Measurements from ENCODE around the gene GPR84.
A peak's percentile ranks its signal among the peaks of the same experiment; 100 is the strongest.

GPR84 gene

DNA sequence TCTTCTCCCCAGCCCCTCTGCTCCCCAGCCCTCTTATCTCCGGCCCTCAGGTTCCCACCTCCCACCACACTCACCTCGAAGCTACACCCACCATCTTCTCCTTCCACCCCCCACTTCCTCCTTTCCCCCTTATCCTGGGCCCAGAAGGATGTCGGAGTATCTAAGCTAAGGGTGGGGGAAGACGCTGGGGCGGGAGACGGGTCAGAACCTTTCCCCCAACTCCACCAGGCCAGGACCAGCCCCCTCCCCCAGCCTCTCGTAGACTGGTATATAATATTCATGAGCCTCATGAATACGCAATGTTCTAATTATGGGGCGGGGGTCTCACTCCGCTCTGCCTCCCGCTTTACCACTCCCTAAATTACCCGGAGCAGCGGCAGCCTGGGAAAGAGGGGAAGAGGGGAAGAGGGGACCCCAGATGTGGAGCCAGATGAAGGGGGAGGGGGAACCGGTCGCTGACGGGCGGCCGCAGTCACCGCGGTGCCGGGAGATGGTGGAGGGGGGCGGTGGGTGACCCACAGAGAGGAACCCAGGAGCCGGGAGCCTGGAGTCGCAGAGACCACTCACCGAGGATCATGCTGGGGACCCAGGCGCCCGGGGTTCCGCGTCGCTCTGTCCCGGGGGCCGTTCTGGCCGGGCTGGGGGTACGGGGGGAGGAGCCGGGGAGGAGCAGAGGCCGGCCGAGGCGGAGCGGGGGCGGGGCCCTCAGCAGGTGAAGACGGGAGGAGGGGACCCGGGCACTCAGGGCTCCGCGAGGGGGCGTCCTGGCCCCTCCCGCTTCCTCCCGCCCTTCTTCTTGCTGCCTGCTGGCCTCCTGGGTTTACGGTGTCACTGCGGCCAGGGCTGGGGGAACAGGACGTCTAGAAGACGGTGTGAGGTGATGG lies 26.6 kb upstream of the GPR84 start:
- DNase-seq = no peak

GRCh38 chr12:54390176-54390667 lies 25.9 kb upstream of the GPR84 start:
- no peak for DNase-seq

- DNase-seq = no peak
Observed at GRCh38 chr12:54389607-54390175, 25.4 kb upstream of the GPR84 start.

DNA sequence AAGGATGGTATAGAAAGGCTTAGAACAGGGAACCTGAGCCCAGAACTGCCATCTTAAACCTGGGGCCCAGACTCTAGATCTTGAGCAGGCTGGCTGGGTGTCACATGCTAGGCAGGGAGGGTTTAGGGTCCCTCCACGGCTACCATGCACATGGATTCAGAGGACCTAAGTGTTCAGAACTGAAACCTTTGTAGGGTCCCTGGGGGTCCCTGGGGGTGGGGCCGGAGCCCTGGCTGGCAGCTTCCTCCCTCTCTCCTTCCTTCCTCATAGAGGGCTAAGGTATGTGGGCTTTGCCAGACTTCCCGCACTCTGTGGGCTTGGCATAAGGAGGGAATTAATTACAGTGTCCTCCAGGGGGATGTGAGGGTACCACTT lies 24.8 kb upstream of the GPR84 start:
- DNase-seq = no peak

GRCh38 chr12:54388237-54389133 lies 24.2 kb upstream of the GPR84 start:
- no peak for DNase-seq

GRCh38 chr12:54387114-54387467 lies 22.8 kb upstream of the GPR84 start:
- DNase-seq = no peak

- no peak for DNase-seq
Observed at GRCh38 chr12:54386403-54387113, 22.3 kb upstream of the GPR84 start.

- DNase-seq = no peak
Observed at GRCh38 chr12:54385251-54385914, 21.1 kb upstream of the GPR84 start.

DNA sequence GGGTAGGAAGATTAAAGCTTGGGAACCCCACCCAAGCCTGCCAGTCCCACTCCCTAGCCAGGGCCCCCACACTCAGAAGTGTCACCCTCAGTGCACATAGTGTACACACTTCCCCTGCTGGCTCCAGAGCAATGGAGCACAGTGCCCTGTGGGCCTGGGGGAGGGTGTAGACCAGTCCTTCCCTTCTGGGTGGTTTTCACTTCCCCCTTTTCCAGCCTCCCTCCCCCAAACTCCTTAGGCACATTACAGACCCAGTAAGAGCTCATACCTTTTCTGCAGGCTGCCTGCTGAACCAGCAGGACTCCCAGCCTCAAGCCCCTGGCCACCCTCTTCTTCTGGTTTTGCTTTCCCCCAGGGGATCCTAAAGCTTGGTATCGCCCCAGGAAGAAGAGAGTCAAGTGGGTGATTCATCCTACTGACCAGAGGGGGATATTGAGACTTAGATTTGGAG lies 20.3 kb upstream of the GPR84 start, which contains the start of gene ZNF385A:
Gene ZNF385A (minus strand): TSS at position 143 of the 451 bp plus-strand sequence. CDS start 219 bp downstream, outside the sequence.
- DNase-seq = no peak

GRCh38 chr12:54383041-54383609 lies 18.8 kb upstream of the GPR84 start:
- DNase-seq = peak; percentile 37

DNA sequence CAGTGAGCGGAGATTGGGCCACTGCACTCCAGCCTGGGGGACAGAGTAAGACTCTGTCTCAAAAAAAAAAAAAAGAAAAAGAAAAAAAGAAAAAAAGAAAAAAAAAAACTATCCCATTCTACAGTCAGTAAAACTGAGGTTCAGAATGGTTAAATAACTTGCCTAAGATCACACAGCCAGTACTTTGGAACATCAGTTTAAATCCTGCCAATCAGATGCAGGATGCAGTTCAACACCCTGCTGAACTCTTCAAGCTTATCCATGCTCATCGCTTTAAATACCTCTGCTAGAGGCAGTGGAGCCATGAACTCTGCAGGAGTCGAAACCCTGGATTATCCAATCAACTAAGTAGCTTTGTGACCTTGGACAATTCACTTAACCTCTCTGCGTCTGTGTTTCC lies 16.9 kb upstream of the GPR84 start:
- DNase-seq = no peak

DNA sequence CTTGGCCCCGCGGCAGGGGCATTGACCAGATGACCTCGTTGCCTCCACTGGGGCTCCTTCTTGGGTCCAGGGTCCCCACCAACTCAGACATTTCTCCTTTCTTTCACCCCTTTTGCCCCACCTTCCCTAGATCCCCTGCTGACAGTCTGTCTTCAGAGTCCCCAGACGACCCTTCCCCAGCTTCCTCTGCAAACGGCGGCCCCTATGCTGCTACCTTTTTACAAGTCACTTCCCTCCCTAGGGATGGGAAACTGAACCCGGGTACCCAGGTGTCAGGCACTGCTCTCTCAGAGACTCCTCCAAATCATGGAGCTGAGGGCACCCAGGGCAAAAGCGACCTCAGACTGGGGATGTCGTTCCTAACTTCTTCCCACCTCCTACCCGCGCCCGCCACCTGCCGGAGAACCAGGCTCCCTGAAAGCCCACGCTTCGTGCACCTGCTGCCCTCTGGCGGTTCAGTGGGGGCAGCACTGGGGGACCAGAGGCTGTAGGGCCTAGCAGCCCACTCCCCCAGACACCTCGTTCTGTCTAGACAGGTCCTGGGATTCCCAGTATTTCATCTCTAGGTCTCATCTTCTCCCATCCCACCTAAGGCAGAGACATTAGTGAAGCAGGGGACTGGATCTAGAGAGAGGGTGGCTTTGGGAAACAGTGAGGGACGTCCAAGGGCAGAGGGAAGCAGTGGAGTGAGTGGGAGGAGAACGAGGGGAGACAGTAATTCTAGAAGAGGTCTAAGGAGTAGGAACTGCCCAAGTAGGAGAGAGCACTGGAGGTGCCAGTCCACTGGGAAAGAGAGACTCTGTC lies 15.3 kb upstream of the GPR84 start:
- DNase-seq = peak; percentile 40

GRCh38 chr12:54378796-54379397 lies 14.6 kb upstream of the GPR84 start:
- DNase-seq = no peak

GRCh38 chr12:54377797-54378515 lies 13.7 kb upstream of the GPR84 start:
- DNase-seq = no peak

- no peak for DNase-seq
Observed at GRCh38 chr12:54377007-54377406, 12.7 kb upstream of the GPR84 start.

DNA sequence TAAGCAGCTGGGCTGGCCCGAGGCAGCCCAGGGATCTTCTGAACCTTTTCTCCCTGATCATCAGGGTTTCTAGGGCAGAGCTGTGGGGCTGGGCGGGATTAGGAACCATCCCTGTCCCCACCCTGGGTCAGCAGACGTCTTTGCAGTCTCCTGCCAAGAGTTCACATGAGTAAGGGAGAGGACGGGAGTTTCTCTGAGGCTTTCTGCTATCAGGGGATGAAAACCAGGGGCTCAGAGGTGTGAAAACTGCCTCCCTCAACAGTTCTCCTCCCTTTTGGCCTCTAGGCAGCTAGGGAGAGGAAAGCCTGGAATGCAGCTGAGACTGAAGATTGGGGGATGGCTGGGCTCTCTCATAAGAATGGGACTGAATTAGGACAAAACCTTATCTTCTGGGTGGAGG lies 12.3 kb upstream of the GPR84 start:
- DNase-seq = no peak

DNA sequence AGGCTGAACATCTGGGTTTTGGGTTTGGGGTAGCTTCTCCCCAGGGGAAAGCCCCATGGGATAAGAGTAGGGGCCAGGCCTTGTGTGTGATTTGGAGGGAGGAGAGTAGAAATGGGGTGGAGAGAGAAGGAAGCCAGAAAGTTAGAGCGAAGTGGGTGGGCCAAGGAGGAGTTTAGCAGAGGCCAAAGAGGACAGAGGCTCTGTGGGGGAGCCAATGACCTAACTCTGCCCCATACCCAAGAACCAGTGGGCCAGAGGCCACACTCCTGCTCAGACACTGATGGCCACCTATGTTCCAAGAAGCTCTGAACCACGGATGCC lies 10.9 kb upstream of the GPR84 start:
- DNase-seq = no peak

DNA sequence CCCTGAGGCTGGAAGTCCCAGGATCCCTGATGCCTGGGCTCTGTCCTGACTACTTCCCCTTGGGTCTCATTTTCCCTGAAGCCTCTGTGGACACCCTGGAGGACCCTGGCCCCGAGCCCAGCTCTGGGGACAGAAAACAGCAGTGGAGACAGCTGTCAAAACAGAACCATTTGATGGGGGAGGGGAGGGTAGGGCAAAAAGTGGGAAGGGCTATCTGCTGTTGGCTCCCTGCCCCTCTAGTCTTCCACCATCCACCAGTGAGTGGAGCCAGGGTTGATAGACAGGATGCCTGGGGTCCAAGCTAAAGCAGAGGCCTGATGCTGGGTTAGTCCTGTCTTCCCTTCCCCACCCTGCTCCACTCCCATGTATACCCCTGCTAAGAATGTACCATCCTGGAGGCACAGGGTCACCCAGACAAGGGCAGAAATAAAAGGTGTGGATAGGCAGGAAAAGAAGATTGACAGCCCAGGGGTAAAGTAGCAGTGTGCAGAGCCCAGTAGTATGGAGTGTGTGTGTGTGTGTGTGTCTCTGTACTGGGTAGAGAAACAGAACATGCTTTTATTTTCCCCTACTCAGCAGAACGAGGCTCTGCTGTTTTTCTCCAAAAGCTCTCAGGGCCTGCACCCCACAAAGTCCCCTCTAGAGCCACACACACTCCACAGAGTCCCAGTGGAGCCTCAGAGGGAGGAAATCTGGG lies 10.4 kb upstream of the GPR84 start:
- DNase-seq = no peak

Measured in NK-92 treated with Interleukin-12 subunit alpha and Interleukin-12 subunit beta, amount 100 ng/mL, for 24 hours (cell line).